ENCODE measurements around the gene ERG28.

DNA sequence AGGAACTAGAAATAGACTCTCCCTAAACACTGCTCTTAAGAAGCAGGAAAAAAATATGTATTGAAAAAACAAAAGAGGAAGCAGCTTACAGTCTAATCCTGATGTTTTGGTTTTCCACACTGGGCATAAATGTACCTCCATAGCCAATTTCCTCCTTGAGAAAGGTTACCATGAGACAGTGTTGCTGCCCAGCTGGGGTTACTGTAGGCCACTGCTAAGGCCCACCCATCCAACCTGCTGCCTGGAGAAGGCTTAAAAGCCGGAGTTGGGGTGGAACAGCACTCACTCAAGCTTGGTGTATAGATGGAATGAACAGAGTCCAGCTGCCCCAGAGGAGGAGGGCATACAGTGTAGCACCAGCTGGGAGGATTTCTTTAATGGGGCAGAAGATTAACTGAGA lies 41.1 kb downstream of the ERG28 start:
- TF ChIP-seq POLR2AphosphoS5 (IDR thresholded peaks at IDR 0.05; ENCODE audit: low read depth) (no peak), SPI1 (IDR thresholded peaks at IDR 0.05; ENCODE audit: borderline replicate concordance, low read depth) (no peak), GABPA (IDR thresholded peaks at IDR 0.05; ENCODE audit: low read depth) (no peak)
- TF ChIP-seq, protein P1, sequence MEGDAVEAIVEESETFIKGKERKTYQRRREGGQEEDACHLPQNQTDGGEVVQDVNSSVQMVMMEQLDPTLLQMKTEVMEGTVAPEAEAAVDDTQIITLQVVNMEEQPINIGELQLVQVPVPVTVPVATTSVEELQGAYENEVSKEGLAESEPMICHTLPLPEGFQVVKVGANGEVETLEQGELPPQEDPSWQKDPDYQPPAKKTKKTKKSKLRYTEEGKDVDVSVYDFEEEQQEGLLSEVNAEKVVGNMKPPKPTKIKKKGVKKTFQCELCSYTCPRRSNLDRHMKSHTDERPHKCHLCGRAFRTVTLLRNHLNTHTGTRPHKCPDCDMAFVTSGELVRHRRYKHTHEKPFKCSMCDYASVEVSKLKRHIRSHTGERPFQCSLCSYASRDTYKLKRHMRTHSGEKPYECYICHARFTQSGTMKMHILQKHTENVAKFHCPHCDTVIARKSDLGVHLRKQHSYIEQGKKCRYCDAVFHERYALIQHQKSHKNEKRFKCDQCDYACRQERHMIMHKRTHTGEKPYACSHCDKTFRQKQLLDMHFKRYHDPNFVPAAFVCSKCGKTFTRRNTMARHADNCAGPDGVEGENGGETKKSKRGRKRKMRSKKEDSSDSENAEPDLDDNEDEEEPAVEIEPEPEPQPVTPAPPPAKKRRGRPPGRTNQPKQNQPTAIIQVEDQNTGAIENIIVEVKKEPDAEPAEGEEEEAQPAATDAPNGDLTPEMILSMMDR (IDR thresholded peaks at IDR 0.05; ENCODE audit: insufficient read depth, low read length), result no peak
- TF ChIP-seq, protein P2, sequence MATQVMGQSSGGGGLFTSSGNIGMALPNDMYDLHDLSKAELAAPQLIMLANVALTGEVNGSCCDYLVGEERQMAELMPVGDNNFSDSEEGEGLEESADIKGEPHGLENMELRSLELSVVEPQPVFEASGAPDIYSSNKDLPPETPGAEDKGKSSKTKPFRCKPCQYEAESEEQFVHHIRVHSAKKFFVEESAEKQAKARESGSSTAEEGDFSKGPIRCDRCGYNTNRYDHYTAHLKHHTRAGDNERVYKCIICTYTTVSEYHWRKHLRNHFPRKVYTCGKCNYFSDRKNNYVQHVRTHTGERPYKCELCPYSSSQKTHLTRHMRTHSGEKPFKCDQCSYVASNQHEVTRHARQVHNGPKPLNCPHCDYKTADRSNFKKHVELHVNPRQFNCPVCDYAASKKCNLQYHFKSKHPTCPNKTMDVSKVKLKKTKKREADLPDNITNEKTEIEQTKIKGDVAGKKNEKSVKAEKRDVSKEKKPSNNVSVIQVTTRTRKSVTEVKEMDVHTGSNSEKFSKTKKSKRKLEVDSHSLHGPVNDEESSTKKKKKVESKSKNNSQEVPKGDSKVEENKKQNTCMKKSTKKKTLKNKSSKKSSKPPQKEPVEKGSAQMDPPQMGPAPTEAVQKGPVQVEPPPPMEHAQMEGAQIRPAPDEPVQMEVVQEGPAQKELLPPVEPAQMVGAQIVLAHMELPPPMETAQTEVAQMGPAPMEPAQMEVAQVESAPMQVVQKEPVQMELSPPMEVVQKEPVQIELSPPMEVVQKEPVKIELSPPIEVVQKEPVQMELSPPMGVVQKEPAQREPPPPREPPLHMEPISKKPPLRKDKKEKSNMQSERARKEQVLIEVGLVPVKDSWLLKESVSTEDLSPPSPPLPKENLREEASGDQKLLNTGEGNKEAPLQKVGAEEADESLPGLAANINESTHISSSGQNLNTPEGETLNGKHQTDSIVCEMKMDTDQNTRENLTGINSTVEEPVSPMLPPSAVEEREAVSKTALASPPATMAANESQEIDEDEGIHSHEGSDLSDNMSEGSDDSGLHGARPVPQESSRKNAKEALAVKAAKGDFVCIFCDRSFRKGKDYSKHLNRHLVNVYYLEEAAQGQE (IDR thresholded peaks at IDR 0.05; ENCODE audit: insufficient replicate concordance, low read depth), result no peak

Measured in HL-60 (cell line).